Ishikawa (cell line): ENCODE results near the gene SLC24A4.

Experiments
- CEBPB ChIP-seq: IDR thresholded peaks from 2 replicates; pipeline ENCODE4 v1.6.1; 2012
- CREB1 ChIP-seq: IDR thresholded peaks from 2 replicates; pipeline ENCODE4 v1.6.1; 2012; ENCODE audit warnings: low read depth
- EGR1 ChIP-seq: IDR thresholded peaks from 2 replicates; pipeline ENCODE4 v1.6.1; 2012
- EP300 ChIP-seq: IDR thresholded peaks from 2 replicates; pipeline ENCODE4 v1.6.1; 2012; ENCODE audit warnings: borderline replicate concordance
- FOXM1 ChIP-seq: IDR thresholded peaks from 2 replicates; pipeline ENCODE4 v1.6.1; 2012; ENCODE audit warnings: low read depth, borderline replicate concordance
- MAX ChIP-seq: IDR thresholded peaks from 2 replicates; pipeline ENCODE4 v1.6.1; 2012
- NFIC ChIP-seq: IDR thresholded peaks from 2 replicates; pipeline ENCODE4 v1.6.1; 2012
- RAD21 ChIP-seq: IDR thresholded peaks from 2 replicates; pipeline ENCODE4 v1.6.1; 2012; ENCODE audit warnings: low read depth
- REST ChIP-seq: IDR thresholded peaks from 2 replicates; pipeline ENCODE4 v1.6.1; 2012; ENCODE audit warnings: low read depth, mild to moderate bottlenecking
- TAF1 ChIP-seq: IDR thresholded peaks from 2 replicates; pipeline ENCODE4 v1.6.1; 2012; ENCODE audit warnings: low read depth, mild to moderate bottlenecking
- TCF12 ChIP-seq: IDR thresholded peaks from 2 replicates; pipeline ENCODE4 v1.6.1; 2012; ENCODE audit warnings: low read depth
- TEAD4 ChIP-seq: IDR thresholded peaks from 2 replicates; pipeline ENCODE4 v1.6.1; 2012
- USF1 ChIP-seq: IDR thresholded peaks from 2 replicates; pipeline ENCODE4 v1.6.1; 2012
- YY1 ChIP-seq: IDR thresholded peaks from 2 replicates; pipeline ENCODE4 v1.6.1; 2012; ENCODE audit warnings: low read depth
- ZBTB7A ChIP-seq: IDR thresholded peaks from 2 replicates; pipeline ENCODE4 v1.6.1; 2012; ENCODE audit warnings: low read depth

The SLC24A4 gene

GRCh38 chr14:92538412-92538985 is 215.5 kb downstream of the SLC24A4 start:
- no peak for TF ChIP-seq EP300
- no peak for TF ChIP-seq REST
- TF ChIP-seq CEBPB: no peak
- TF ChIP-seq EGR1: no peak
- no peak for TF ChIP-seq TCF12
- no peak for TF ChIP-seq ZBTB7A
- TF ChIP-seq TEAD4: no peak
- no peak for TF ChIP-seq USF1
- no peak for TF ChIP-seq MAX
- no peak for TF ChIP-seq CREB1
- TF ChIP-seq TAF1: no peak
- no peak for TF ChIP-seq RAD21
- TF ChIP-seq FOXM1: no peak
- TF ChIP-seq NFIC: no peak
- TF ChIP-seq YY1: no peak

GRCh38 chr14:92539419-92539818 is 216.5 kb downstream of the SLC24A4 start:
- TF ChIP-seq YY1: no peak
- no peak for TF ChIP-seq CREB1
- TF ChIP-seq TCF12: no peak
- TF ChIP-seq RAD21: no peak

GRCh38 chr14:92539875-92540274 is 216.9 kb downstream of the SLC24A4 start:
- TF ChIP-seq NFIC (no peak), EP300 (no peak), USF1 (no peak), CREB1 (no peak), ZBTB7A (no peak), REST (no peak), YY1 (no peak), TEAD4 (no peak), MAX (no peak), RAD21 (no peak), TCF12 (no peak), CEBPB (no peak), FOXM1 (no peak), EGR1 (no peak), TAF1 (no peak)

- TF ChIP-seq FOXM1 (no peak), EP300 (peak; percentile 28; the same call in 1 of the 2 replicates), USF1 (no peak), ZBTB7A (no peak), MAX (no peak), CEBPB (peak; percentile 43; the same call in 1 of the 2 replicates), NFIC (peak; percentile 88), TEAD4 (peak; percentile 71), RAD21 (no peak; the same call in 1 of the 2 replicates), REST (no peak), TCF12 (peak; percentile 67; the same call in 1 of the 2 replicates)
These were observed 217.6 kb downstream of the SLC24A4 start for GRCh38 chr14:92540472-92541048.
